GM13977 (cell line): ENCODE data around the gene ESF1.
A peak's percentile ranks its signal among the peaks of the same experiment; 100 is the strongest.

ENCODE experiments used
- DNase-seq: peaks from one replicate; pipeline ENCODE4 v3.0.0; 2012; ENCODE audit warnings: low spot score
- in situ Hi-C: fragments of 300-500 bp; cut with MboI; formaldehyde crosslinking; loops from one replicate; pipeline ENCODE4 v1.12.0; 2022; ENCODE audit warnings: low sequenced_read_pairs, low pct_unique_long_range_greater_than_20kb, mixed read lengths, inconsistent platforms; ENCODE audit not compliant: unreplicated experiment
- TF ChIP-seq, protein P1 (sequence below): IDR thresholded peaks from 2 replicates; pipeline ENCODE4 v1.5.1; 2012; ENCODE audit warnings: mild to moderate bottlenecking, control low read depth; ENCODE audit not compliant: insufficient read depth; ENCODE audit errors: extremely low read depth, missing control alignments

Gene ESF1

DNA sequence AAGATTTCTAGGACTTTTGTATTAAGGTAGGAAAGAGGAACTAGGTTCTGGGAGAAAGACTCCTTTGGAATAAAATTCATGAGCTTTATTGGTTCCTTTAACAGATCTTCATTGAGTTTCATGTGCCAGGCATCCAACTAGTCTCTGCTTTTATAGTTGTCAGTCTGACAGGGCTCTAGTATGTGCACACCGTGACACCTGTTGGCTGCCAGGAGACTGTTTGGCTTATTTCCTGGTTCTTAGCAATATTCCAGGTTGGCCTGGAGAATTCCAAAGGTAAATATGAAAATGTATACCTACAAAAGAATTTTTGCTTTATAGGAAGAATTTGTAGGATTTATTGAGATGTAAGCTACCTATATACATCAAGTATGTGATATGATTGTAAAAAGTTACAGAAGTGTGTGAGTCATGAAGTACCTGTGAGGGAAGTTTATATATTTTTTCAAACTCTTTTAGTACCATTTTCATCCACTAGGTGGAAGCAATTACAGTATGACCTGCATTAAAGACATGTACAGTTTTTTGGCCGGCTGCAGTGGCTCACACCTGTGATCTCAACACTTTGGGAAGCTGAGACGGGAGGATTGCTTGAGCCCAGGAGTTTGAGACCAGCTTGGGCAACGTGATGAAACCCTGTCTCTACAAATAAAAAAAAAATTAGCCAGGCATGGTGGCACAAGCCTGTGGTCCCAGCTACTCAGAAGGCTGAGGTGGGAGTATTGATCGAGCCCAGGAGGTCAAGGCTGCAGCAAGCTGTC is 35.3 kb upstream of the ESF1 start:
- peak; percentile 65 for DNase-seq
- TF ChIP-seq, protein P1, sequence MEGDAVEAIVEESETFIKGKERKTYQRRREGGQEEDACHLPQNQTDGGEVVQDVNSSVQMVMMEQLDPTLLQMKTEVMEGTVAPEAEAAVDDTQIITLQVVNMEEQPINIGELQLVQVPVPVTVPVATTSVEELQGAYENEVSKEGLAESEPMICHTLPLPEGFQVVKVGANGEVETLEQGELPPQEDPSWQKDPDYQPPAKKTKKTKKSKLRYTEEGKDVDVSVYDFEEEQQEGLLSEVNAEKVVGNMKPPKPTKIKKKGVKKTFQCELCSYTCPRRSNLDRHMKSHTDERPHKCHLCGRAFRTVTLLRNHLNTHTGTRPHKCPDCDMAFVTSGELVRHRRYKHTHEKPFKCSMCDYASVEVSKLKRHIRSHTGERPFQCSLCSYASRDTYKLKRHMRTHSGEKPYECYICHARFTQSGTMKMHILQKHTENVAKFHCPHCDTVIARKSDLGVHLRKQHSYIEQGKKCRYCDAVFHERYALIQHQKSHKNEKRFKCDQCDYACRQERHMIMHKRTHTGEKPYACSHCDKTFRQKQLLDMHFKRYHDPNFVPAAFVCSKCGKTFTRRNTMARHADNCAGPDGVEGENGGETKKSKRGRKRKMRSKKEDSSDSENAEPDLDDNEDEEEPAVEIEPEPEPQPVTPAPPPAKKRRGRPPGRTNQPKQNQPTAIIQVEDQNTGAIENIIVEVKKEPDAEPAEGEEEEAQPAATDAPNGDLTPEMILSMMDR, result peak; percentile 47
- in situ Hi-C loops, result loop anchor here (25.0 kb wide), 1 partner anchor 242 kb away; no protein-coding TSS in a partner anchor

DNA sequence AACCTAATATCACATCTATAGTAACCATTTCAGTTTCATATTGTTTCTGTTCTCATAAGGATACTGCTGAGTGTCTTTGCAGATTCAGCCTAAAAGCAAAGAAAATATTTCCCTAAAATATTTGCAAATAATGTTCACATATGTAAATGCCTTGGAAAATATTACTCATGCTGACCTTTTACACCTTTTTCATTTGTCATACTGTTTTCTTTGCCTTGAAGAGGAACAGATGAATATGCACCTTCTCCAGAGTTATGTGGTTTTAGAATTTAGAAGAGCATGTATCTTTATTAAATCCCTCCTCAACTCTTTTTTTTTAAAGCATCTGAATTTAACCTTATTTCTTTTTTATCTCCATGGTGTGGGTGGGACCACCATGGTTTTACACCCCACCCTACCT is 32.6 kb upstream of the ESF1 start:
- no peak for DNase-seq
- TF ChIP-seq, protein P1, result no peak
- in situ Hi-C loops, result loop anchor here (25.0 kb wide), 1 partner anchor 245 kb away; no protein-coding TSS in a partner anchor

DNA sequence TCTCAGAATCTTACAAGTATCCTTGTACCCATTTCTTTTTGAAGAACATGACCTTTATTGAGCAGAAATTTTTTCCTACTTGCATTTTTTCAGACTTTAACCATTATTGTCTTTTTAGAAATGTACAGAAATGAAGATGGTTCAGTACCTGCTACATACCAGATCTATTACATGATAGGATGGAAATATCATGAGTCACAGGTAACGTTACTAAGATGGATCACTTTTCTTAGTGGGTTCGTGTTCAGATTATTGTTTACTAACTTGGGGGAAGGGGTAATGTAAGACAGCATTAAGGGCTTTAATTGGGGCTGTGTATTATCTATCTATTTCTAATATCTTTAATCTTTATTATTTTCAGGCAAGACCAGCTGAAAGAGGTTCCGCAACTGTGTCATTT is 32.0 kb upstream of the ESF1 start:
- in situ Hi-C loops, result loop anchor here (25.0 kb wide), 1 partner anchor 246 kb away; no protein-coding TSS in a partner anchor
- TF ChIP-seq, protein P1, result no peak
- DNase-seq, result no peak

DNA sequence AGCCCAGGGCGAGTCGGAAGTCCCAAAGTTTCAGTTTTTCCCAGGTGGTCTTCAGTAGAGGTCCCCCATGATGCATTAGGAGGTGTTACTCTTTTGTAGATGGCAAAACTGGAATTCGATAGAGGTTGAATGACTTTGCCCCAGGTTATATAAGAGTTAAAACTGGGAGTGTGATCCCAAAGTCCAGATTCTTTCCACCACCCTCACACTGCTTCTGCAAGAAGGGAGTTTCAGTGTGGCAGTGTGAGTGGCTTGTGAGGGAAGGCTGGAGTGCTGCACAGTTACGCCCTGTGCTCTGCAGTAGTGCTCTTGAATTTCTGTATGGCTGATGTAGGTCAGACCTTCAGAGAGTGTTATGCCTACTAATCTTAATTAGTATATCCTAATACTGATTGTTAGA is 30.0 kb upstream of the ESF1 start:
- TF ChIP-seq, protein P1, result no peak
- in situ Hi-C loops, result loop anchor here (25.0 kb wide), 1 partner anchor 248 kb away; no protein-coding TSS in a partner anchor
- no peak for DNase-seq

DNA sequence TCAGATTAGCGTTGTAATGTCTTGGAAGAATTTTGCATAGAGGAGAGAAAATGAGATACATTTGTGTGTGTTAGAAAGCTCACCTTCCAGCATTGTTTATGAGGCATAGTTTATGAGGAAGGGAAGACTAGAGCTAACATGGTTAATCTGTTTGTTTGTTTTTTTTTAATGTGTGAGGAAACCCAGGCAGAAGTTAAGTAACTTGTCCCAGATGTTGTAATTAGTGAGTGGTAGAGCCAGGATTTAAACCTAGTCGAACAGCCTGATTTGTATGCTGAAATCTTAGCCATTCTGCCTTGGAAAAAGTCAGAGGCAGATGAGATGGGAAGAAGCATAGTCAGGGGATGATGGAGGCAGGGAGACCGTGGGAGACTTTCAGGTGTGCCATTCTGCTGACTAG is 29.2 kb upstream of the ESF1 start:
- in situ Hi-C loops, result loop anchor here (25.0 kb wide), 1 partner anchor 248 kb away; no protein-coding TSS in a partner anchor

DNA sequence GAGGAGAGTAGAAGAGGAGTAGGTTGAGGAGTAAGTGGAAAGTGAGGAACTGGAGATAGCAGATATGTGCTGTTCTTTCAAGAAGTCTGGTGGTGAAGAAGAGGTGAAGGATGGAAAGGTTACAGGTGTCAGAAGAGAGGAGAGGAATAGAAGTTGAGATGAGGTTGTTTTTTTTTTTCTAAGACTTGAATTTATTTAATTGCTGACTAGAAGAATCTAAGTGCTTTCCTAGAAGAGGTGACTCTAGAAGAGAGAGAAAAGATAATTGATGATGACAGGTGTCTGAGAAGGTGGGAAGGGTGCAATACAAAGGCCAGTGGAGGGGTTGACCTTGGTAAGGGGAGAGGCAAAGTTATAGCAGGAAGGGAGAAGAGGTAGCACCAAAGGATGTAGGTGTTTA is 25.7 kb upstream of the ESF1 start:
- TF ChIP-seq, protein P1, result no peak
- in situ Hi-C loops, result loop anchor here (25.0 kb wide), 1 partner anchor 252 kb away; no protein-coding TSS in a partner anchor
- DNase-seq, result no peak

More for the DNA sequence above, 29.2 kb upstream of the ESF1 start:
- no peak for DNase-seq
- TF ChIP-seq, protein P1, result no peak
